Islet precursor cell (in vitro differentiated cells): ENCODE data around the gene CCDC159.
A peak's percentile ranks its signal among the peaks of the same experiment; 100 is the strongest.
"Not testable (repeated sequence)": the region's sequence is repeated elsewhere in the genome, so short reads cannot be mapped to it uniquely, and the experiment has no call there.

Experiments used
- DNase-seq: peaks from one replicate; pipeline ENCODE4 v3.0.0-alpha.2; 2018

The CCDC159 gene

DNA sequence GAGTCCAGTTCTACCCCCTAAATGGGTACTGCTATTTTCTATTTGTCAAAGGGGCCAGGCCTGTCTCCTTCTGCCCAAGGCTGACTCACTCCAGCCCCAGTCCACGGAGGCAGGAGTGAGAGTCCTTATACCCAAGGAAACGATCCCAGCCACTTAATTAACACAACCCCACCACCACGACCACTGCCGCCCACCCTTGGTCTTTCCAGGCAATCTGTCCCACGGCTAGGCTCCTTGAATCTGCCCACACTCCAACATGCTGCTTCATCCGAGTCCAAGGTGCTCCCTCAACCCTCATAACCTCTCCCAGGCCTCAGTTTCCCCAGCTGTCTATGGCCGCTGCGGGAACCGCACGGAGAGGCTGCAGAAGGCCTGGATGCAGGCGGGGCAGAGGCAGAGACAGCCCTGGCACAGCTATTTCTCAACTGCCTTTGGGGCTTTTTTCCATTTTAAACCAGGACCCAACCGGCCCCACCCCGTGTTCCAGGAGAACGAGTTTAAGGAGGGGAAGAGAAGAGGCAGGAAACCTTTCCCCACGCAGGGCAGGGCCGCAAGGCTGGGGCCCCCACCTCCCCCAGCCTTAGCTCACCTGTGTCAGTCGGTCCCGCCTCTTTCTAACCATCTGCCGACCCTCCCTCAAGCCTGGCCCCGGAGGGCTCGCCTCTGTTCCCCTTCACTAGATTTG is 7.6 kb upstream of the CCDC159 start:
- no peak for DNase-seq

DNA sequence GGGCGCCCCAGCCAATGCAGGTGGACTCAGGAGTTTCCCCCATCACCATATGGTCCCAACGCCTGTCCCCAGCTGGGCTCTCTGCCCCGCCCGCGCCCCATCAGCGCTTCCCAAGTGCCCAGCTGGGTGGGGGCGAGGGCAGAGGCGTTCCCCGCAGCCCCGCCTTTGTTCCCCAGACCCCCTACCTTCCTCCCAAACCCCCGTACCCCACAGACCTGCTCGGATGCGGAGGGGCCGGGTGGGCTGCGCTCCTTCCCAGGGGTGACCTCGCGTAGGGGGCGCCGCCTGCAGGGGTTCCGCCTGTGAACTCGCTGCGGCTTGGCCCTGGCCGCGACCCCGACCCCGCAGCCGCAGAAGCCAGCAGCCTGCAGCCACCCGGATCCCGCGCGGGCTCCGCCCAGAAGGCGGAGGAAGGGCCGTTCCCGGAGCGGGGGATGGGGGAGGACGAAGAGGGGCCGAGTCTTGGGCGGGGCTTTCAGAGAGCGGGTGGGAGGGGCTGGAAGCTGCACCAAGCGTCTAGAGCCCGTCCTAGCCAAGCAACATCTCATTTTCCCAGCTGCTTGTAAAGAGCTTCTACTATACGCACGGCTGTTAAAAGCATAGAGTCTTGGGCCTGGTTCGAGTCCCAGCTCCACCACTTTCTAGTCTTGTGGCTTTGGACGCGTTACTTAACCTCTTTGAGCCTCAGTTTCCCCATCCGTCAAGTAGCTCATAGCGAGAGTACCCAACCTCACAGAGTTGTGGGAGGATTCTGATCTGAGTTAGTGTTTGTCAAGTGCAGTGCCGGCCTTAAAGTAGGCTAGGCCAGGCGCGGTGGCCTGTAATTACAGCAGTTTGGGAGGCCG is 6.8 kb upstream of the CCDC159 start, which contains the start of gene RAB3D:
Gene RAB3D (minus strand): TSS at position 404 of the 845 bp plus-strand sequence. CDS start 2,258 bp downstream, outside the sequence.
- peak; percentile 97 for DNase-seq

DNA sequence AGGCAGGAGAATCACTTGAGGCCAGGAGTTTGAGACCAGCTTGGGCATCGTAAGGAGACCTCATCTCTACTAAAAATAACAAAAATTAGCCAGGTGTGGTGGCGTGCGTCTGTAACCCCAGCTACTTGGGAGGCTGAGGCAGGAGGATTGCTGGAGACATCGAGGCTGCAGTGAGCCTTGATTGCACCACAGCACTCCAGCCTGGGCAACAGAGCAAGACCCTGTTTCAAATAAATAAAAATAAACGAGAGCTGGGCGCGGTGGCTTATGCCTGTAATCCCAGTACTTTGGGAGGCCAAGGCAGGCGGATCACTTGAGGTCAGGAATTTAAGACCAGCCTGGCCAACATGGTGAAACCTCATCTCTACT is 6.2 kb upstream of the CCDC159 start:
- not testable (repeated sequence) for DNase-seq

DNA sequence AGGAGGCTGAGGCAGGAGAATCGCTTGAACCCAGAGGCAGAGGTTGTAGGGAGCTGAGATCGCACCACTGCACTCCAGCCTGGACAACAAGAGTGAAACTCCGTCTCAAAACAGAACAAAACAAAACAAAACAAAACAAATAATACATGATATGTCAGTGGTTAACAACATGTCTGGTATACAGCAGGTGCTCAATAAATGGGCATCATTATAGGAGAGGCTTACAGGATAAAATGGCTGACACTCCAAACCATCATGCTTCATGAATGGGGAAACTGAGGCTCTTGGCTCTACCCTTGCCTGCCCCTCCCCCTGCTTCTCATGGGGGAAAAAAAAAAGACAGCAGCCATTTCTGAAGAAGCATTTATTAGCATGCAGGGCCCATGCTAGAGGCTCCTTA is 3.9 kb upstream of the CCDC159 start:
- DNase-seq: no peak

DNA sequence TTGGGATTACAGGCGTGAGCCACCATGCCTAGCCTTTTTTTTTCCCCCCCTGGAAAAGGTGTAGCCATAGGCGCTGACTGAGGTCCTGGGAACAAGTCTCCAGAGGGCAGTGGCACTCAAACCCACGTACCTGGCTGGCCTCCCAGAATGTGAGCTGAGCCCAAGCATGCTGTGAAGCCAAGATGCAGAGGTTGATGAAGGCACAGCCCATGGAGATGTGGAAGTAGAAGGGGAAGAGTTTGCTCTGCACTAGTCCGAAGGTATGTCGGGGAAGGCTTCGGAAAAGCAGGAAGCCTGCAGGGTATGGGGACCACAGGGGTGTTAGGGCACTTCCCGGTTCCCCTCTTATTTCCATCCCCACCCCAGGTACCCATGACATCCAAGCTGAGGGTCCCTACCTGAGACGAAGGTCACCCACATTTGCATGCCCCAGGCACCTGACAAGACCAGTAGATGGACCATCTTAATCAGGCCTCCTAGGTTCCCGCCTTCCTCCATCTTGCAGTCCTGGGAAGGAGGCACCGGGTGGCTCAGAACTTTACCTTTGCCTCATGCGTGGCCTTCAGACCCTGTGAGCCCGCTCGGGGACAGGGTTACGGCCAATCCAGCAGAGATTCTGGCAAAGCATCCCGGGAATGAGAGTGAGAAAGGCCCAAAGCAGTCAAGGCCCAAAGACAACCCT is 1.1 kb upstream of the CCDC159 start:
- DNase-seq: no peak

DNA sequence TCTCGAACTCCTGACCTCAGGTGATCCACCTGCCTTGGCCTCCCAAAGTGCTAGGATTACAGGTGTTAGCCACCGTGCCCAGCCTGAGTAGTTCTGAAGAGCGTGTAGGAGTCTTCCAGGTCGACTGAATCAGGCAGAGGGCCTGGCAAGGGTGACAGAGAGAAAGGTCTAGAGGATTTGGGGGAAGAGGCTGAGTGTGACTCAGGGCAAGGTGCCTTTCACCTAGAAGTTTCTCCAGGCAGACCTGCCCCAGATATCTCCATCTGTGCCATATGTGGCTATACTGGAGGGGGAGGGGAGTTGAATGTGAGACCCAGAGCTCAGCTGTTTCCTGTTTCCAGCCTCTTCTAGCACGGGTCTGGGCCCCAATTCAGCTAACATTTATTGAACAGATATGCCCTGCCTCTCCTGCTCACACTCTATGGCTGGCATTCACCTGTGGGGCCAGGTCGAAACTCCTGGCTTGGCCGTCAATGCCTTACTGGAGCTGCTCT is 1.3 kb downstream of the CCDC159 start:
- no peak for DNase-seq

DNA sequence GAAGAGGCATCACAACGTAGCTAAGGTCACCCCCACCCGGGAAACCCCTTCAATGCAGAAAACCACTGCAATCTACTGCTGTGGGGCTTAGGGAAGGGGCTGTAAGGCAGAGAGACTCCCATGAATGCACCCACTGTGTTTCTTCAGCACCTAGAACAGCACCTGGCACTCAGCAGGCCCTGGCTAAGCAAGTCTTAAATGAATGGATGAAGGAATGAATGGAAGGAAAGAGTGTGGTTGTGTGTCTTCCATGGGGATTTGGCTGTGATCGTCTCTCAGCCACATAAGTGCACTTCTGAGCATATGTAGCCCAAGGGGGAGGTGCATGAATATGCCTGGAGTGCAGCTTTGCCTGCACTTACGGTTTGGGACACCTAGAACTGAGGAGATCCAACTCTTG is 2.9 kb downstream of the CCDC159 start:
- DNase-seq: no peak

DNA sequence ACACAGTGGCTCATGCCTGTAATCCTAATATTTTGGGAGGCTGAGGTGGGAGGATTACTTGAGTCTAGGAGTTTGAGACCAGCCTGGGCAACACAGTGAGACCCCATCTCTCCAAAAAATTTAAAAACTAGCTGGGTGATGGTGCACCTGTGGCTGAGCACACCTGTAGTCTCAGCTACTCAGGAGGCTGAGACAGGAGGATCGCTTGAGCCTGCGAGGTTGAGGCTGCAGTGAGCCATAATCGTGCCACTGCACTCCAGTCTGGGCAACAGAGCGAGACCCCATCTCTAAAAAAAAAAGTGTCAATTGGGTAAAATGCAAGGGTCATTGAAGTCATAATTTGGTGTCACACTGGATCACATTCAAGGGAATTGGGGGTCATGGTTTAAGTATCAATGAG is 7.8 kb downstream of the CCDC159 start:
- not testable (repeated sequence) for DNase-seq

DNA sequence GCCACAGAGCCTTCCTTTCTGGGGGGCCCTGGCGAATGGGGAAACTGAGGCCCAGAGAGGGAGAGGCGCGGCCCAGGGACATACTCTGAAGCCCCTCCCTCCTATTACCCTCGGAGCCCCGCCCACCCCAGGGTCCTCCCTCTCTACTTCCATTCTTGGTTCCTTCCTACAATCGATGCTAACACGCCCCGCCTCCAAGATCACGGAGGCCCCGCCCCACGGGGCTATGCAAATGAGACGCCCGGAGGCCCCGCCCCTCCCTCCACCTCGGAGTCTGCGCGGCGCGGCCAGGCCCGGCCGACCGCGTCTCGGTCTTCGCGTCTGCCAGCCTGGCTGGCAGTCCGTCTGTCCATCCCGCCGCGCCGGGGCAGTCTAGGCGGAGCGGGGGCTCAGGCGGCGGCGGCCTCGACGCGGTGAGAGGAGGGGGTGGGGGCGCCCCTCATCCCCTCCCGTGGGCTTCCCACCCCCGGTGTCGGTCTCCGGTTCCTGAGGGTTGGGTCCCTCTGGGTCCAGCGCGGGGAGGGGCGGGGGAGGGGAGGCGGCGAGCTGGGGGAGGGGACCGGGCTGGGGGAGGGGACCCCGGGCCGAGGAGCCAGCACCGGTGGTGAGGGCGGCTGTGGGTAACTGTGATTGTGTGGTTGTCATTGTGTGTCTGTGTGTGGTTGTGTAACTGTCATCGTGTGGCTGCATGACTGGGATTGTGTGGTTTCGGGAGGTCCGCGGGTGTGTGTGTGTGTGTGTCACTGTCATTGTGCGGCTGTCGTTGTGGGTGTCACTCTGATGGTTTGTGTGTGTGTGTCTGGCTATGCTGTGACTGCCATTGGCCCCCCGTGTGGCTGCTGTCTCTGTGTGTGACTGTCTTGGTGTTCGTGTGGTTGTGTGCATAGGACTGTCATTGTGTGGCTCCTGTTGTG is 9.1 kb downstream of the CCDC159 start, which contains the start of gene PLPPR2:
Gene PLPPR2 (plus strand): TSS at position 273 of the 914 bp plus-strand sequence. CDS start 2,242 bp downstream, outside the sequence.
- peak; percentile 90 for DNase-seq

DNA sequence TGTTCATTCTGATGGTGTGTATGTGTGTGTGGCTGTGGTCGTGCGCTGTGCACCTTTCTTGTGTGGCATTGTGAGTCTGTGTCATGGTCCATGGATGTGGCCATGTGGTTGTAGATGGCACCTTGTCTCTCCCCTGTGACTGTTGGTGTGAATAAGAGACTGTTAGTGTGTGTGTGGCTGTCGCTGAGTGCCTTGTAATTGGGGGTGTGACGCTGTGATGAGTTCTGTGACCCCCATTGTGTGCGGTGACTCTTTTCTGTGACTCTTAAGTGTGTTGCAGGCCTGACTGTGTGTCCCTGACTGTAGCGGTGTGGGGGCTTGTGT is 9.7 kb downstream of the CCDC159 start:
- no peak for DNase-seq

DNA sequence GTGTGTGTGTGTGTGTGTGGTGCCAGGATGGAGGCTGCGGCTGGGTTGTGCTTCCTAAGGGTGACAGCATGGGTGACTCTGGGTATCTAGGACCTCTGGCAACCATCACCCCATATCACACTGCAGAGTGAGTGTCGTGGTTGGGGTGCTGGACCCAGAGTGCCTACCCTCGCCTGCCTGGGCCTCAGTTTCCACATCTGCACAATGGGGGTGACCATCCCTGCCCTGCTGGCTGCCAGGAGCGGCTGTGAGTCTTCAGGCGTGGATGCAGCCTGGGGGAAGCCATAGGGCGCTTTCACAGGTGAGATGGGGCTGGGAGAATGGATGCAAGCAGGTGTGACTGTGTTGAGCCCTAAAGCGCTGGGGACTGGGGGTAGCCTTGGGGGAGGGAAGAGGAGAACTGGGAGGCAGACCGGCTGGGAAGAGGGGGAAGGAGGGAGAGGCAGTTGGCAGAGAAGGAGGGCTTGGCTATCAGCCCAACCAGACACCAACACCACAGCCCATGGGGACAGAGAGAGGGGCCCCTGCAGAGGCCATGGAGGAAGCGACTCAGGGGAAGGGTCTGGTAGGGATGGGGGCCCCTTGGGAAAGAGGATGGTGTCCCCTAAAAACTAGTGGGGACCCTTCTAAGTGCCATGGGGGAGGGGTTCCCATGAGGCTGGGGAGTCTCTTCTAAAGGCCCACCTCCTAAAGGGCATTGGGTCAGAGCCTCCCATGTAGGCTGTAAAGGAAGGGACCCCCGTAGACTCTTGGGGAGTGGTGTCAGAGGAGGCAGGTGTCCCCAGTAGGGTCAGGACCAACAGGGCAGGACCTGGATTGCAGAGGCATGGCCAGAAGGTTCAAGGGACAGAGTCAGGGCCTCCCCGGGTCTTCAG is 10.6 kb downstream of the CCDC159 start:
- no peak for DNase-seq

DNA sequence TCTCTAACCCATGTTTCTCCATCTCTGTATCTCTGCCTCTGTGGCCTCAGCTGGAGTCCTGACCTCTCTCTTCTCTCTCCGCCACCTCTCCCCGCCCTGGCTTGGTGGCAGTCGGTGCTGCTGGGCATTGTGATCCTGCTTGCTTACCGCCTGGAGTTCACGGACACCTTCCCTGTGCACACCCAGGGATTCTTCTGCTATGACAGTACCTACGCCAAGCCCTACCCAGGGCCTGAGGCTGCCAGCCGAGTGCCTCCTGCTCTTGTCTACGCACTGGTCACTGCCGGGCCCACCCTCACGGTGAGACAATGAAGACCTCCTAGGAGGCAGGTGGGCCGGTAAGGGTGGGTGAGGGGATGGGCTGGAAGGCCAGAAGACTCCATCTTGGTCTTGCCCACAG is 13.1 kb downstream of the CCDC159 start:
- DNase-seq: no peak

DNA sequence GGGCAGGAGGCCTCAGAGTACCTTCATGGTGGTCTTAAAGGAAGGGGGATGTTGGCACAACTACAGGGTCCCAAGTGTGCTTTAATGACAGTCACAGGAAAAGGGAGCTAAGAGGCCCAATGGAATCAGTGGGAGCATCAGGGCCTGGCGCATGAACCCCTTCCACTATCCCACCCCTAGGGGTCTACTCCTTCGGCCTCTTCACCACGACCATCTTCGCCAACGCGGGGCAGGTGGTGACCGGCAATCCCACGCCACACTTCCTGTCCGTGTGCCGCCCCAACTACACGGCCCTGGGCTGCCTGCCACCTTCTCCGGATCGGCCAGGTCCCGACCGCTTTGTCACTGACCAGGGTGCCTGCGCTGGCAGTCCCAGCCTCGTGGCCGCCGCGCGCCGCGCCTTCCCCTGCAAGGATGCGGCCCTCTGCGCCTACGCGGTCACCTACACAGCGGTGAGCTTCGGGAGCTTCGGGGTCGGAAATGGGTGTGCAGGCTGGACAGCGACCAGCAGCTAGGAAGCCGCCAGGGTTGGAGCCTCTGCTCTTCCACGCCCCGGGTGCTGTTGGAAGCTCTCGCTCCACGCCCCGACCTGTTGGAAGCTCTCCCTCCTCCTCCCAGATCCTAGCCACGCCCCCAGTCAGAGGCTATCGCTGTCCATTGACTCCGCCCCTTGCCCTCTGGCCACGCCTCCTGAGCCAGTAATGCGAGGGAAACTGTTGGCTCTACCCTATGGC is 14.9 kb downstream of the CCDC159 start:
- DNase-seq: peak; percentile 97

DNA sequence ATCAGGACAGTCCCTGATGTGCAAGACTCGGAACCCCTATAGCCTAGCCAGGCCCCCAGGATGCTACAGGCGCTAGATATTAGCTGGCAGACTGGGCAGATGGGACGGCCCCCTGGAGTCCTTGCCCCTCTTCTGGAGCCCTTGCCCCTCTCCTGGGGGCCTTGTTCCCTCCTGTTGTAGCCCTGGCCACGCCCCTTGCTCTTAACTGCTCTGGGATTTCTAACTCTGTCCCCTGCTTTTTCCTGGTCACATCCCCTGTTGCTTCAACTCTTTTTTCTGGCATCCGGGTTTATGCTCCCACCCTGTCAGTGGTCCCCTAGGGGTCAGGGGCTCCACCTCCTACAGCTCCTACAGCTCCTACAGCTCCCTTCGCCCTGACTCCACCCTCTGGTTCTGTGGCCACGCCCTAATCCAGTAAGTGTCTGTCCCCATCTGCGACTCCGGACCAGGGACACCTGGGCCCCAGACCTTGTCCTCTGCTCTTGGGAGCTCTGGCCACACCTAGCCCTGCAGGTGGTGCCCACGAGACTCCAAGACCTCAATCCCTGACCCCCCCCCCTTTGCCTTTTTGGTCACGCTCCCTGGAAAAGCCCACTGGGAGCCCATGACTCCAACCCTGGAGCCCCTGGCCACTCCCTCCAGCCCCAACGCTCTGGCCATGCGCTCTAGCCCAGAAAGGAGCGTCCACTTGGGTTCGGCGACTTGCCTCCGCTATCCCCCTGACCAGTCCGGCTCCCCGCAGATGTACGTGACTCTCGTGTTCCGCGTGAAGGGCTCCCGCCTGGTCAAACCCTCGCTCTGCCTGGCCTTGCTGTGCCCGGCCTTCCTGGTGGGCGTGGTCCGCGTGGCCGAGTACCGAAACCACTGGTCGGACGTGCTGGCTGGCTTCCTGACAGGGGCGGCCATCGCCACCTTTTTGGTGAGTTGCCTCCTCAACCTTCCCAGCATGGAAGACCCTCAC is 15.7 kb downstream of the CCDC159 start:
- DNase-seq: peak; percentile 68

DNA sequence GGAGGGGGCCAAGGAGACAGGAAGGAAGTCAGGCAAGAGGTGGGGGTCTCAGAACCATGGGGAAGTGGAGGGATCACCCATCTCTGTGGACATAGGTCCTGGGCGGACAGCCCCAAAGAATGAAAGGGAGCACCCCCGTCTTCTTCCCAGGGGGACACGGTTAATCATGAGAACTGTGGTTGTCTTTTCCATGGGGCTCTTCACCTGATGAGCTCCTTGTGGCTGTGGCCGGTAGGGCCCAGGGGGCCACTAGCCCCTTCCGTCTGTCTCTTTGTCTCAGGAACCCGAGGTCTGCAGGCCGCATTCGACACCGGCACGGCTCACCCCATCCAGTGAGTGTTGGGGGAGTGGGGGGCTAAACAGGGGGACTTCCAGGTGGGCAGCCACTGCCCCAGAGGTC is 17.6 kb downstream of the CCDC159 start:
- no peak for DNase-seq

DNA sequence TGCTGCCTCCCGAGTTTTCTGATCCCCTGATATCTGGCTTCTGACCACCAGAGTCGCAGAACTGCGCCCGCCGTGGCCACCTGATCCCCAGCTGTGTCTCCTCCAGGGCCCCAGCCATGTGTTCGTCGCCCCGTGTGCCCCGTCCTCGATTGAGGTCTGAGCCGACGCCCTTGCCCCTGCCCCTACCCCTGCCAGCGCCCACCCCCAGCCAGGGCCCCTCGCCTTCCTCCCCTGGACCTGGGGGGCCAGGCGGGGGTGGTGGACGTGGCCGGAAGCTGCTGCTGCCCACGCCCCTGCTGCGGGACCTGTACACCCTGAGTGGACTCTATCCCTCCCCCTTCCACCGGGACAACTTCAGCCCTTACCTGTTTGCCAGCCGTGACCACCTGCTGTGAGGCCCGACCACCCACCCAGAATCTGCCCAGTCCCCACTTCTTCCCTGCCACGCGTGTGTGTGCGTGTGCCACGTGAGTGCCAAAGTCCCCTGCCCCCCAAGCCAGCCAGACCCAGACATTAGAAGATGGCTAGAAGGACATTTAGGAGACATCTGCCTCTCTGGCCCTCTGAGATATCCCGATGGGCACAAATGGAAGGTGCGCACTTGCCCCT is 18.1 kb downstream of the CCDC159 start:
- DNase-seq: no peak

DNA sequence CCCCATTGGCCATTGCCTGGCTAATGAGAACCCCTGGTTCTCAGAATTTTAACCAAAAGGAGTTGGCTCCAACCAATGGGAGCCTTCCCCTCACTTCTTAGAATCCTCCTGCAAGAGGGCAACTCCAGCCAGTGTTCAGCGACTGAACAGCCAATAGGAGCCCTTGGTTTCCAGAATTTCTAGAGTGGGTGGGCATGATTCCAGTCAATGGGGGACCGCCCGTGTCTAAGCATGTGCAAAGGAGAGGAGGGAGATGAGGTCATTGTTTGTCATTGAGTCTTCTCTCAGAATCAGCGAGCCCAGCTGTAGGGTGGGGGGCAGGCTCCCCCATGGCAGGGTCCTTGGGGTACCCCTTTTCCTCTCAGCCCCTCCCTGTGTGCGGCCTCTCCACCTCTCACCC is 18.6 kb downstream of the CCDC159 start:
- DNase-seq: no peak

DNA sequence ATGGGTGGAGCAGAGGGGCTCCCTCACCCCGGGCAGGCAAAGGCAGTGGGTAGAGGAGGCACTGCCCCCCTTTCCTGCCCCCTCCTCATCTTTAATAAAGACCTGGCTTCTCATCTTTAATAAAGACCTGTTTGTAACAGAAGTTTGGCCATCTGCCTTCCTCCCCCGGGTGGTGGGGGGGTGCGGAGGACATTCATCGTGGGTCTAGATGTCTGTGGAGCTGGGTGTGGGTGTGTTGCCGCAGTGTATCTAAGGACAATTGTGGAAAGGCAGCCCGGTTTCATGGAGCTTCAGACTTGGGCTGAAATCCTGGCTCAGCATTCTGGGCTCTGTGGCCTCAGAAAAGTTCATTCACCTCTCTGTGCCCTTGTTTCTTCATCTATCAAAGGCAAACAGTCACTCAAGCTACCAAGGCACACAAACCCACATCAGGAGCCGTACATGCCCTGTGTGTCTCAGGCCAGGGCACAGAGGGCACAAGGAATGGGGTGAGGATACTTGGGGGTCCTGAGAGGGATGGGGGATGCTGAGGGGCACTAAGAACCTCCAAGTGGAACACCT is 19.3 kb downstream of the CCDC159 start:
- DNase-seq: no peak

DNA sequence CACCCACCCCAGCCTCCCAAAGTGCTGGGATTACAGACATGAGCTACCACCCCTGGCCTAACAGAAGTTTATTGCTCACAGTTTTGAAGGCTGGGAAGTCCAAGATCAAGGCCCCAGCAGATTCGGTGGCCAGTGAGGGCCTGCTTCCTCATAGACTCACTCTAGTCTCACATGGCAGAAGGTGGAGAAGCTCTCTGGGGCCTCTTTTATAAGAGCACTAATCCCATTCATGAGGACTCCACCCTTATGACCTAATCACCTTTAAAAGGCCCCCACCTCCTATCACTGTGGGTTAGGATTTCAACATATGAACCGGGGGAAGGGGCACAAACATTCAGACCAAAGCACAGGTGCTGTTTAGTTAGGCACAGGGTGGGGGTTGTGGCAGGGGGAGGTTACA is 21.2 kb downstream of the CCDC159 start:
- no peak for DNase-seq
